HG02642 (cell line): ENCODE measurements around the gene SASH1.
A peak's percentile ranks its signal among the peaks of the same experiment; 100 is the strongest.
"Not testable (repeated sequence)": the region's sequence is repeated elsewhere in the genome, so short reads cannot be mapped to it uniquely, and the experiment has no call there.

ENCODE experiments used
- ATAC-seq: cut with Tn5 transposase; IDR thresholded peaks from one replicate; pipeline ENCODE4 v1.9.1; 2021; ENCODE audit warnings: mild to moderate bottlenecking; ENCODE audit not compliant: unreplicated experiment, poor library complexity

SASH1 gene

DNA sequence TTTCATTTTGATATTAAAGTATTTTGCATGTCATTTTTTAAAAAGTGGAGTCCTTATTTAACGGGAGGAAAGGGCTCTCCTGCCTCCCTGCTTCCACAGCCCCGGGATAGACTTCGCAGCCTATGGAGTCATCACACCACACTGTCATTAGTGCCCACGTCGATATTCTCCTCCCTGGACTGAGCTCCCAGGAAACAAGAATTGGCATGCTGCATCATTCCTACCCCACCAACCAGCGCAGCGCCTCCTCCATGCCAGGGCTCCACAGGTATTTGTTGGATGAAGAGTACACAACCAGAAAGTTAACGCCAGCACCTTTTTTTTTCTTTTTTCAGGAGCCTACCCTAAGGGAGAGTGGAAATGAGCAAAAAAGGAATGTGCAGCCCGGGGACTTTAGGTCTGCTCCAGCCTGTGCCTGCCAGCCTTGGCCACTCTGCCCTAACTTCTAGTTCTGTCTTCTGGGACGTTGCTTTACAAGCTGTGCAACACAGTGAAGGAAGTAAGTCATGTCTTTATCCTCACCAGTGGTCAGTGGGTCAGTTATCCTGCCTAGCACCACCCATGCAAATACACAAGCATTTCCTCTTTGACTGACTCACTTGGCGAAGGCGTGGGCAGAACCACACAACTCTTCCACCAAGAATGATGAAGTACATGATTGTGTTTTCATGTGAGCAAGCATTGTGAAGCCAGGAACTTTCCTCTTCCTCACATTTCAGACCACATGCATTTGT, 223.5 kb downstream of the SASH1 start:
- ATAC-seq, result peak; percentile 50

DNA sequence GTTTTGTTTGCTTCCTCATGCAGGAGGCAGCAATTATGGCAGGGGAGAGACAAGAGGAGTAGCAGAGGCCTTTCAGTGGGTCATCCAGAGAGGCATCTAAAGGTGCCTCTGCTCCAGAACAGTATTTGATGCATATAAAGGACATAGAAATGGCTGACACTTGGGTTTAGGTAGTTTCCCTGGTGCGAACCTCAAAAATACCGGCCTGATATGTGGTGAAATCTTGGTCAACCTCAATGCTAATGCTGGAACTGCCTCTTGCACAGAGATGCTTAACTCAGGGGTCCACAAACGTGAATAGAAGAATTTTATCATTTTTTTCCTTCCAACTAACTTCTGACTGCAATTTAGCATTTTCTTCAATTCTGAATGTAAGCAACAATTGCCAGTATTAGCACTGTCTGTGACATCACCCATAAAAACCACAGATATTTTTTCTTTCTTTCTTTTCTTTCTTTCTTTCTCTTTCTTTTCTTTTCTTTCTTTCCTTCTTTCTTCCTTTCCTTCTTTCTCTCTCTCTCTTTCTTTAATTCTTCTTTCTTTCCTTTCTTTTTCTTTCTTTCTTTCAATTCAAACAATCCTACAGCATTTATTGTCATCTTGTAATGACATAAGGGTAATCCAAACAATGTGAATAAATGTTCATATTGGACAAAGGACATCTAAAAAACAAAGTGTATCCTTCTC, 224.2 kb downstream of the SASH1 start:
- ATAC-seq, result peak; percentile 48

DNA sequence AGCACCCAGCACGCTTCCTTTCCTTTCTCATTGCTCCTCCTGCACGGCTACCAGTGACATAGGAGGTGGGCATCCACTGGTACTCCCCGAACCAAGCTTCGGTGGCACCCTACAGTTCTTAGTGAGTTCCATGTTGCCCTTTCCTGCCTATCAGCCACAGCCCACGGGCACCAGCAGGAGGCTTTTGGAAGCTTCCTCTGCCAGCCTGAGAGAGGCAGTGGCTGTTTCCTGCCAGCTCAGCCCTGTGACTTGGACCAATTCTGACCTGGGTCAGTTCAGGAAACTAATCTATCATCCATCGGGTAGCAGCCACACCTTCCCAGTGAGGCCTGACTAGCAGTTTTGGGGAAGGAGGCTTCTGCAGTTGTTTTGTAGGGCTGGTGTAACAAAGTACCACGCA, 227.8 kb downstream of the SASH1 start:
- no peak for ATAC-seq

DNA sequence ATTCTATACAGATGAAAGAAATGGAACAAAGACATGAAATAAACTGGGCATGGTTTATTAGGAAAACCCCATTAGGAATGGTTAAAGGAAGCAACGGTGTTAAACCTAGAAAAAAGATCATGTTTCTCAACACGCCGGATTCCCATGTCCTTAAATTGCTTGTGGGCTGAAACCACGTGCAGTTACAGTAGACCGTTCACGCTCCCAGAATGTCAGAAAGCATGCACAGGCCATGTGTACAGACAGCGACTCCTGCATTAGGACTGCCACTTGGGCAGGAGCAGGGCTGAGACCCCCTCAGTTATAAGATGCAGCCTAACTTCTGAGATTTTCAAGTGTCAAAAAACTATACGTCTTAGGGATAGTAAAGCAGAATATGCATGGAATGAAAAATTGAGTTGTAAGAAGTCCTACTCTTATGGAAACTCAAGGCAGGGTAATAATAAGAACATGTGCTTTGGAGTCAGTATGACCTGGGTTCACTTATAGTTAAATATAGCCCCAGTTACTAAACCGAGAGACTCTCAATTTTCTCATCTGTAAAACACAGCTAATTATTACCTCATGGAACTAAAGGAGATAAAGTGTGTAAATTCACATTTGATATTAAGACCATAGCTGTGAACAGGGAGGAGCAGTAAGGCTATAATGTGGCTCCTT, 230.2 kb downstream of the SASH1 start:
- no peak for ATAC-seq

DNA sequence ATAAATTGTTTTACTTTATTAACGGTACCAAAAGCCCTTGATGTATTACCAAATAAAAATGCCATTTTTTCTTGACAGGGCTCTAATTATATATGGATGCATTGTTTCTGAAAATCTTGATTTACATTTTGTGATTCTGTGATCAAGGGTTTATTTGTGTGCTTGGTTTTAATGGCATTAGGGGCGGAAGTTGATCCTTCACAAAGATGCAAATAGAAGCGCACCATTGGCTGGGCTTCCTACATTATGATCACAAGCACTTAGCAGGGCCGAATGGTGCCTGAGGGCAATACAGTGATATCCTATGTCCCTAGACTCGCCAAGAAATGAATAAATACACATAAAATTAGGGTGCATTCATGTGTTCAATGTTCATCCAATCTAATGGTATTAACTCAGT, 231.3 kb downstream of the SASH1 start:
- no peak for ATAC-seq

DNA sequence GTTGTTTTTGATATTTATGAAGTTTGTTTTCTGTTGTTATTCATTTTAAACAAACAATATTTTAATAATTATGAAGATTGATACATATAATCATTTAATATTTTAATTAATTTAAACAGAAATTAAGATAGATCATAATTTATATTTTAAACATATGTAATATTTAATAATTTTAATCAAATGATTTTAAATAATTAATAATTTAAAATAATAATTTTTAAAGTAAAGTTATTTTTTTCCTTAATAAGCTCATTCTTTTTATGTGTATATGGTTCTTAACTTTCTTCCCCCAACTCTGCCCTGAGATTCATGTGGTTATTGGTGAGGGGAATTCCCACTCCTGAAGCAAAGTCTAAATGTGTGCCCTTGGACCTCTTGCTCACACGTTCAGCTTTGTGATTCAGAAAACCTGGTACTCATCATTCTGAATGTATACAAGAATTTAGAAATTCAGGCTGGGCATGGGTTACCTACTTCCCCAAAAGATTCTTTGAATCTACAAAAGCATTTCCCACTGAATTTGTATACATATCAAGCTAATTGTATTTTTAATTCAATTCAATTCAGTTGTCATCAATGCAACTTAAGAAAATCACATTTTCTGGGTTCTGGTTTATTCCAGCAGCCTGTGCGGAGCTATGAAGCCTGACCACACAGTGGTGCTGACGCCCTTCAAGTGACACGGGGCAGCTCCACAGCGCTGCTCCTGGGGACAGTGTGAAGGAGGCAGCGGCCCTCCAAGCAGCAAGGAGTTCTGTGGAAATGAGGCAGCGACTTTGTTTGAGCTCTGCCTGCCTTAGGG, 235.2 kb downstream of the SASH1 start:
- peak; percentile 99 for ATAC-seq

DNA sequence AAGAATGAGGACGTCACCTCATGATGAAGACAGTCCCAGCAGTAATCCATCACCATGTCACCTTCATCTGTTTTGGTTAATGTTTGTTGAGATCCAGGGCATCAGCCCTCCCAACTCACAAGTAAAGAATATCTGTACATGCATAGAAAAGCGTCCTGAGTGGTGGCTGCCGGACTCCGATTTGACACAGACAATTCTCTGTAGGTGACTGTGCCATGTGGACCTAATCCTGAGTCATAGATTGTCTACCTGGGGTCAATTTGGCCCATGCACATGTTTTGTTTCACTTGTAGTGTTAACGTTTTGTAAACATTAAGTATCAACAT, 235.8 kb downstream of the SASH1 start:
- ATAC-seq, result no peak

DNA sequence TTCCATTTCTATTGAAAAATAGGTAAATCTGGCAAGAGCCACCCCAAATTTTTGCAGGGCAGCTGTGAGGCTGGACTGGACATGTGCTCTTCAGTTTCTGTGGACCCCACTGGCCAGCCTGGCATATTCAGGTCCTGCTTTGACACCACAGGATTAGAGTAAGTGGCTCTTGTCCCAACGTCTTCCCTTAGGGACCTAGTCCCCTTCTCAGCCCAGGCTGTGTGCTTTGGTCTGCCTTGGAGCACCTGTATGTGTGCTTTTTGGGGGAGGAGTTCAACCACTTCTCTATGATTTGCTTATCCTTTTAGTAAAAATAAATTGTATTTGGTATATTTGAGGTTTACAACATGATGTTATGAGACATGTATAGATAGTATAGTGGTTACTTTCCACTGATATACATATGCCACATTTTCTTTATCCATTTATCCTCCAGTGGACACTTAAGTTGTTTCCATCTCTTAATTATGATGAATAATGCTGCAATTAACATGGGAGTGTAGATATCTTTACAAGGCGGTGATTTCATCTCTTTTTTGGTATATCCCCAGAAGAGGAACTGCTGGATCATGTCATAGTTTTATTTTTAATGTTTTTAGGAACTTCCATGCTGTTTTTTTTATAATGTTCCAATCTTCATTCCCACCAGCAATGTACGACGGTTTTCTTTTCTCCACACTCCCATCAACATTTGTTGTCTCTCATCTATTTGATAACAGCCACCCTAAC, 236.4 kb downstream of the SASH1 start:
- ATAC-seq, result no peak

DNA sequence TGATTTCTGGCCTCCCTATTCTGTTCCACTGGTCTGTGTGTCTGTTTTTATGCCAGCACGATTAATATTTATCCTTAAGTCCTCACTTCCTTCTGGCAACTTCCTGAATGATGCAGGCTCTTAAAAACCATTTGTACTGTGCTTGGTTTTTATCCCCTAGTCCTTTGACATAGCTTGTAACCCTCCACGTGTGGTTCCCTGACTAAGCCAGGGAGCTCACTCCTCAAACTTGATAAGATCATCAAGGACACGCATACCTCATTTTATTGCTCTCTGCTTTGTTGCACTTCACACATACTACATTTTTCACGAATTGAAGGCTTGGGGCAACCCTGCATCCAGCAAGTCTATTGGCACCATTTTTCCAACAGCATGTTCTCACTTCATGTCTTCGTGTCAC, 237.8 kb downstream of the SASH1 start:
- no peak for ATAC-seq

DNA sequence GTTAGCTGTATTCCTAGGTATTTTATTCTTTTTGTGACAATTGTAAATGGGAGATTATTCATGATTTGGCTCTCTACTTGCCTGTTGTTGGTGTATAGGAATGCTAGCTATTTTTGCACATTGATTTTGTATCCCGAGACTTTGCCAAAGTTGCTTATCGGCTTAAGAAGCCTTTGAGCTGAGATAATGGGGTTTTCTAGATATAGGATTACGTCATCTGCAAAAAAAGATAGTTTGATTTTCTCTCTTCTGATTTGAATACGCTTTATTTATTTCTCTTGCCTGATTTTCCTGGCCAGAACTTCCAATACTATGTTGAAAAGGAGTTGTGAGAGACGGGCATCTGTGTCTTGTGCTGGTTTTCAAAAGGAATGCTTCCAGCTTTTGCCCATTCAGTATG, 241.0 kb downstream of the SASH1 start:
- ATAC-seq, result no peak

DNA sequence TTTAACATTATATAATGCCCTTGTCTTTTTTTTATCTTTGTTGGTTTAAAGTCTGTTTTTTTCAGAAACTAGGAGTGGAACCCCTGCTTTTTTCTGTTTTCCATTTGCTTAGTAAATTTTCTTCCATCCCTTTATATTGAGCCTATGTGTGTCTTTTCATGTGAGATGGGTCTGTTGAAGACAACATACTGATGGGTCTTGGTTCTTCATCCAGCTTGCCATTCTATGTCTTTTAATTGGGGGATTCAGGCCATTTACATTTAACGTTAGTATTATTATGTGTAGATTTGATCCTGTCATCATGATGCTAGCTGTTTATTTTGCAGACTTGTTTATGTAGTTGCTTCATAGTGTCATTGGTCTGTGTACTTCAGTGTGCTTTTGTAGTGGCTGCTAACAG, 243.0 kb downstream of the SASH1 start:
- ATAC-seq, result not testable (repeated sequence)

DNA sequence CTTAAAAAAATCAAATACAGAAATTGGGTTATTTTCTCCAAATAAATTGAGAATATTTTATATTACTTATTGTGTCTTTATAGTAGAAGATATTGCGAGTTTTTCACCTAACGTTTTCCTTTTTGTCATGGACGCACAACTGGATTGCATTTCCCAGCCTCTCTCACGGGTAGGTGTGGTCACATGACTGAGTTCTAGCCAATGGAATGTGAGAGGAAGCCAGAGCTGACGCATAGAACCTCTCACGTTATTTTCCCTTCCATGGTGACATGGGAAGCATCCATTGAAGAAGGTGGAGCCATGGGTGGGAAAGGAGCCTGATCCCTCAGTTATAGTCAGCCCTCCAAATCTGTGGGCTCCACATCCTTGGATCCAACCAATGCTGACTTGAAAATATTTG, 248.2 kb downstream of the SASH1 start:
- ATAC-seq, result no peak

DNA sequence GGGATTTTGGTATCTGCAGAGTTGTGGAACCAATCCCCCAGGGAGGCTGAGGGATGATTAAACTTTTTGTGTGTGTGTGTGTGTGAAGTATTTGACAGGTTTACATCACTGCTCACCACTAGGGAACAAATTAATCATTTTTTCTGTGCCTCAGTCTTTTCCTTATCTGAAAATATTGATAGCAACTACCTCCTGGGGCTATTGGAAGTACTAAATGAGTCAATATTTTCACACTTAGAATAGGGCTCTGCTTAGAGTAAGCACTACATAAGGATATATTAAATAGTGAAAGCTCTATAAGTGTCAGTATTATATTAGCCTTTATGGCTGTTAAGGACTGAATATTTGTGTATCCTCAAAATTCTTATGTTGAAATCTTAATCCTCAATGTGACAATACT, 249.0 kb downstream of the SASH1 start:
- no peak for ATAC-seq

DNA sequence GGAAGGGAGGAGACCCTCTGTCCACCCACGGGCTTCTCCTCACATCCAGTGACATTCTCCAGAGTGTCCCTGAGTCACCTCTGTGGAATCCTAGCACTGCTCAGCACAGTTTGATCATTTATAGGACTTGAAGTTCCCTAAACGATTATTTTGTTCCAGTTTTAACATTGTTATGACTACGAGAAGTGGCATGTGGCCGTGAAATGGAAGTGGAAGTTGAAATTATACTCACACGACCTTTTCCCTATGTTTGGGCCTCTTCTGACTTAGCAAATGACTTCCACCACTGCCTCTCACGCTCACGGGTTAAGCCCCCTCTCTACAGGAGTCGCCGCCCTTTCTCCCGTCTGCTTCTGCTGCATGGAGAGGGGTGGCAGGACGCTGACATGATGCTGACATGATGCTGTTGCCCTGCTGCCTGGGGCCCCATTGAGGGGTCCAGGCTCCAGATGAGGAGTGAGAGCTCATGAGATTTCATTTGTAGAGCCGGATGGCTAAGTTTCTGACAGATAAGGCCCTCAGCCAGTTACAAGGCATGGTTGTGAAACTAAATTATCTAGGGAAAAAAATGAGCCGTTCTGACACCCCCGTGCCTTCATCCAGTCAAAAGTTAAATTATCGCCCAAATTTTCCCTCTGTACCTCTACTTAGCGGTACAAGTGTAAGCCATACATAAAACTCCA, 250.6 kb downstream of the SASH1 start:
- ATAC-seq, result no peak

DNA sequence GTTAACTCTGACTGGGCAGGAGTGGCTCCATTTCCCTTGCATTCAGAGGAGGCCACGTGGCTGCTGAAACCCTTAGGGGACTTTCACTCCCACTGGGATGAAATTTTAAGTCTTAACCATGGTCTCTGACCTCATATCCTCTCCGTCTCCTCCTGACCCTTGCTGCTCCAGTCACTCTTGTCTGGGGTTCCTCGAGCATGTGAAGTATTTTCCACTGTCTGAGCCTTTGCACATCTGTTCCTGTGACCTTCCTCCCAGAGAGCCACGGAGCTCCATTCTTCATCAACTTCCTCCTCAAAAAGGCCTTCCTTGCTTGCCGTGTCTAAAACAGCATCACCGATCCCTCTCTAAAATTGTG, 251.2 kb downstream of the SASH1 start:
- ATAC-seq, result no peak

DNA sequence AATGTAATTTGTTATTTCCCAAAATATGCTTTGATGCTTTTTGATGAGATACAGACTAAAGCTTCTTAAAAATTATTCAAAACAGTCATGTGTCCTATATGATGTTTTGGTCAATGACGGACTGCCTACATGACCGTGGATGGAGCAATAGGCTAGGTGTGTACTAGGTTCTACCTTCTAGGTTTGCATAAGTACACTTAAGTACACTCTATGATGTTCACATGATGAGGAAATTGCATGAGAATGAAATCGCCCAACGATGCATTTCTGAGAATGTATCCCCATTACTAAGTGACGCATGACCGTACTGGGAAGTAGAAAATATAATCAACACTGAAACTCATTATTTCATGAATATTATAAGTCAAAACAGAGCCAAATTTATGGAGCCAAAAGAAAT, 252.9 kb downstream of the SASH1 start:
- ATAC-seq, result no peak

DNA sequence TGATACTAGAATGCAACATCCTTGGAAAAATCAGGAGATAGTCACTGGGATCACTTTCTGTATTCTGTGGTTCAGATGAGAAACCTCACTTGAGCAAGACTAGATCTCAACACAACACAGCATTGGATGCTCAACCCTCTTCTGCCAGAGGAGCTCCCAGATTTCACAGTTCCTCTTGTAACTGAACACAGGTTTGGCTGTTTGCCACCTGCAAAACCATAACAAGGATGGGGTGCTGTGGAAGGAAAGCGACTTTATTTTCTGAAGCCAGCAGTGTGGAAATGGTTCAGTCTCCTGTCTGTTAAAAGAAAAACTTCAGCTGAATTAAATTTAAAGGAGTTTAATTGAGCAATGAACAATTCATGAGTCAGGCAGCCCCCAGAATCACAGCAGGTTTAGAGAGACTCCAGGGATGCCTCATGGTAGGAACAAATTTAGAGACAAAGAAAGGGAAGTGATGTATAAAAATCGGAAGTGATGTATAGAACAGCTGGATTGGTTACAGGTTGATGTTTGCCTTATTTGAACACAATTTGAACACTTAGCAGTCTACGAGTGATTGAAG, 254.3 kb downstream of the SASH1 start:
- ATAC-seq, result no peak

DNA sequence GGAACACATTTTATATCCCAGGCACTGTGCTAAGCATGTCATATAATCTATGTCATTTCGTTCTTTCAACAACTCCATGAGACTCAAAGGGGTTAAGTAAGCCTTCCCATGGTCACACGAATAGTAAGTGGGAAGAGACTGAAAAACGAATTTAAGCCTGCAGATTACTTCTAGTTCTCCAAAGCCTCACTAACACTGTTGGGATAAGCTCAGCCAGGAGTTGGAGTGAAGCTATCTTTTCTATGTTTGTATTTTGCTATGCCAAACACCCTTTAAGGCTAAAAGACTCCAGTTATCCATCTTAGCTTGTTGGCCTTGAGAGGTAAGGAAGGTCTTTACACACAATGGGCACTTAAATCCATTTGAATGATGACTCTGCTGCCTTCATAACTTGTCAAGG, 256.1 kb downstream of the SASH1 start:
- ATAC-seq, result no peak

DNA sequence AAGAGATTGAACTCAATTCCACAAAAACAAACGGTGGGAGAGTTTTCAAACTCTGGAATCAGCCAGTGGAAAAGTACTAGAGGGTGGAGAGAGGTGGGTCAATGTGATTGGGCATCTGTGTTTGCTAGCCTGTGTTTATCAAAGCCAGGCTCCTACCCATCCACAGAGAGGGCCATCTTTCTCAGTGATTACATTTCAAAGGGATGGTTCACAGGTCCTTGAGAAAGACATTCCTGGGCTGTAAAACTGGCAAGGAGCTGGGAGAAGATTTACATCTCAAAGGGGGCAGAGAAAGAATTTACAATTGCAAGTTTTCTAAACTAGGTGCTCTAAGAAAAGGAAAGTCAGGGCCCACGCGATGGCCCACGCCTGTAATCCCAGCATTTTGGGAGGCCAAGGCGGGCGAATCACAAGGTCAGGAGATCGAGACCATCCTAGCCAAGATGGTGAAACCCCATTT, 257.4 kb downstream of the SASH1 start:
- no peak for ATAC-seq
